Measurements from ENCODE around the gene AK9.
"Not testable (repeated sequence)": the region's sequence is repeated elsewhere in the genome, so short reads cannot be mapped to it uniquely, and the experiment has no call there.

Gene AK9

DNA sequence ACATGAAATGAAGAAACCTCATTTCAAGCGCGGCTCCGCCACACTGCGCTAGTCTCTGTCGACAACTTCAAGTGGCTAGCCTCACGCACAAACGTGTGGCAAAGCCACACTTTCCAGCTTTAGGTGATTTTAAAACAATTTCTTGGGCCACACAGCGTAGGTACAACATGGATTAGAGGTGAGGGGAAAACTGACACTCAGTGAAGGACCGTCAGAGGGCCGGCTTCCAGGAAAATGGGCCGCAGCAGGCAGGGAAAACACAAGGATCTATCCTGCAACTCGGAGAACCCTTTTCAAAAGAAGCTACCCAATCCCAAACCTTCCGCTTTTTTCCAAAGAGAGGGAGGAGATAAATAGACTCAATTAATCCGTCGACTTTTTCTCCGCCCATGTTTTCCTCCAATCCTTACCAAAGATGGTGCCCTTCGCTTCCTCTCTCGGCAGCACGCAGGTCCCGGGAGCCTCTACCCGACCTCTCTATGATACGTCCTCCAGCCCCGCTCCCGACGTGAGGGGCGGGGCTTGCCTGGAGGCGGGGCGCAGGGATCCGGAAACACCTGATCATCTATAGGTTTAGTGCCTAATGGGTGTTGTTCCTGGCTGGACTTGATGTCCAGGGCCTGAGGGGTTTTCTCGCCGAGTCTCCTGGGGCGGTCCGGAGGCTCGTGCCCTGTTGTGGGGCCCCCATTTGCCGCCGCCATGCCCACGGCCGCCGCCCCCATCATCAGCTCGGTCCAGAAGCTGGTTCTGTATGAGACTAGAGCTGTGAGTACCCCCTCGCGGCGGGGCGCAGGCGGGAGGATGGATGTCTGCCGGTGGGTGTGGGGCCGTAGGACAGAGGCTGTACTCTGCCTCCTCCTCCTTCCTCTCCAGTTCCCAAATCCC lies at the start of gene AK9, which contains the start of gene FIG4:
Gene AK9, minus strand, starts transcription at position 466 of the 885 bp plus-strand sequence. CDS start 15,457 bp downstream, outside the sequence.
Gene FIG4, plus strand, starts transcription at position 560 of the 885 bp plus-strand sequence. Its CDS starts 140 bp downstream, at position 700.
- DNase-seq (ENCODE audit: low read depth), result peak; percentile 63

GRCh38 chr6:109740787-109741186 lies 49.8 kb upstream of the AK9 start:
- DNase-seq (ENCODE audit: low read depth), result no peak

DNA sequence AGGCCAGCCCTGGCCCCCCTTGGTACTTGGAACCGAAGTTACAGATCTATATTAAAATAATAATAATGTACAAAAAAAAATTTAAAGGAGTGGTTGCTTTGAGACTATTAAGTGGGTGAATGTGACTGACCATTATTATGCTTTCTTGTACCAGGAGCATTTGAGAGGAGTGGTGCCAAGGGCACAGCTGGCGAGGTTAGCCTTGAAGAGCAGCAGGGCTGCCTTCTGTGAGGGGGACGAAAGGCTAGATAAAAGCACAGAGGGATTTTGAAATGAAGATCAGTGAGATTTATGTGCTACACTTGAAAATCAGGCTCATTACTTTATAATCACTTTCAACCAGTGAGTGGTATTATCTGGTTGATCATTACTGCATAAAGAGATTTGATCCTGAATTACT lies 48.7 kb upstream of the AK9 start:
- DNase-seq (ENCODE audit: low read depth), result no peak

GRCh38 chr6:109738667-109739066 lies 47.7 kb upstream of the AK9 start:
- DNase-seq (ENCODE audit: low read depth), result no peak

DNA sequence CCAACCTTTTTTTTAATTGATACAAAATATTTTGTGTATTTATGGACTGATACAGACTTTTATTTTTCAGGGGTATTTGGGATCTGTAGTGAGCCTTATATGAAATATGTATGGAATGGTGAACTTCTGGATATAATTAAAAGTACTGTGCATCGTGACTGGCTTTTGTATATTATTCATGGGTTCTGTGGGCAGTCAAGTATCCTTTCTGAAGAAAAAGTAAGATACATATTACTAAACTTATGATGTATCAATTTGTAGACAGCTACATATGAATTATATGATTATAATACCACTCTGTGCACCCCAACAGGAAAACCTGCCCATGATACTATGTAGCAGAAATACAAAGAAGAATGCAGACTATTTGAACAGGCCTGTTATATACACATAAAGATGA lies 47.3 kb upstream of the AK9 start:
- no peak for DNase-seq (ENCODE audit: low read depth)

GRCh38 chr6:109736273-109737025 lies 45.4 kb upstream of the AK9 start:
- DNase-seq (ENCODE audit: low read depth), result no peak

DNA sequence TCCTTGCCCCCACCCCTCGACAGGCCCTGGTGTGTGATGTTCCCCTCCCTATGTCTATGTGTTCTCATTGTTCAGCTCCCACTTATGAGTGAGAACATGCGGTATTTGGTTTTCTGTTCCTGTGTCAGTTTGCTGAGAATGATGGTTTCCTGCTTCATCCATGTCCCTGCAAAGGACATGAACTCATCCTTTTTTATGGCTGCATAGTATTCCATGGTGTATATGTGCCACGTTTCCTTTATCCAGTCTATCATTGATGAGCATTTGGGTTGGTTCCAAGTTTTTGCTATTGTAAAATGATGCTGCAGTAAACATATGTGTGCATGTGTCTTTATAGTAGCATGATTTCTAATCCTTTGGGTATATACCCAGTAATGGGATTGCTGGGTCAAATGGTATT lies 34.2 kb upstream of the AK9 start:
- not testable (repeated sequence) for DNase-seq (ENCODE audit: low read depth)

DNA sequence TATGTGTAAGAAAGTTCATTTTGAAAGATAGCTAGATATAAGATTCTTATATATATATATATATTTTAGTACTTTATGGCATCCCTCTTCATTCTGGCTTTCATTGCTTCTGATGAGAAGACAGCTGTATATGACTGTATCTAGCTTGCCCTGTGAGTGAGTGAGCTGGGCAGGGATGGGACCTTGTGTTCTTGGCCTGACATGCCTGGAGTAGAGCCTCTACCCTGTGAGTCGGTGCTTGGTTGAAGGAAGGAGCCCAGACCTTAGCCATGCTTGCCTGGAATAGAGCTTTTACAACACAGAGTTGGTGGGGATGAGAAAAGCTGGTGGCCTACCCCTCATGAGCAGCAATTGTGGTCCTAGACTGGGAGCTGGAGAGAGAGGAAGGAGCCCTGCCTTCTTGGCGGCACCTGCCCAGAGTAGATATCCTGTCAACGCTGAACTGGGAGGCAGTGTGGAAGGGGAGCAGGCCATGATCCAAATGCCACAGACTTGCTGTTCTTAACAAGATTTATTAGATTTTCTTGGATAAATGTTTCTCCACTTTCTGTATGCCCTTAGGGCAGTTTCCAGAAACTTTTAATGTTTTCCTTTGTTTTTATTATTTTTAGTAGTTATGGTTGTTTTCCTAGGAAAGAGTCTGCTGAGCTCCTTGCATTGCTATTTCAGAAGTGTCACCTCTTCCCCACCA lies 31.7 kb upstream of the AK9 start:
- DNase-seq (ENCODE audit: low read depth), result no peak

- DNase-seq (ENCODE audit: low read depth), result no peak
Measured at GRCh38 chr6:109722011-109722410, 31.0 kb upstream of the AK9 start.

DNA sequence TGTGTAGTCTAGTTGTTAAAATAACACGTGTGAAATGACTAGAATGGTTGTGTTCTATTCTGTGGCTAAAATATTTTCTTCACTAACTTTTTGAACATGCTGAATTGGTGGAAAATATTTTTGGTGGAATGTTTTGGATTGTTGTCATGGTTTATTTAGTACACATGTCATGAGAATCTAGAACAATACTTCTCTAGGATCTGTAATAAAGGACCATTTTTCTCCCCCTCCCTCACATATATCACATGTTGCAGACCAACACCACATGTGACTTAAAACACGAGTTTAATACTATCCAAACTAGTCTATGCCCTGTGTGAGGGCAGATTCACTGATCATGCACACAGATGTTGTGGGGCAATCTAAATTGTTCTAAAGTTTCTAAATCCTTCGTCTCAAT lies 29.3 kb upstream of the AK9 start:
- peak; percentile 42 for DNase-seq (ENCODE audit: low read depth)

DNA sequence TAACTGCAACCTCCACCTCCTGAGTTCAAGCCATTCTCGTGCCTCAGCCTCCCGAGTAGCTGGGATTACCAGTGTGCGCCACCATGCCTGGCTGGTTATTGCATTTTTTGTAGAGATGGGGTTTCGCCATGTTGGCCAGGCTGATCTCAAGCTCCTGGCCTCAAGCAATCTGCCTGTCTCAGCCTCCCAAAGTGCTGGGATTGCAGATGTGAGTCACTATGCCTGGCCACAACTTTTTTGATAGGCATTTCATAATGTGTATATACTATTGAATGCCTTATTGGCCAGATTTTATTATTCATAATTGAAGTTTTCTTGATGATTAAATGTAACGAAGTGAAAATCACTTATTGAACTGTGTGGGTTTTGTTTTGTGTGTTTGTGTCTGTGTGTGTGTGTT lies 28.0 kb upstream of the AK9 start:
- DNase-seq (ENCODE audit: low read depth), result no peak

GRCh38 chr6:109717971-109718370 lies 27.0 kb upstream of the AK9 start:
- DNase-seq (ENCODE audit: low read depth), result no peak

- DNase-seq (ENCODE audit: low read depth), result no peak
Measured at GRCh38 chr6:109715616-109716015, 24.6 kb upstream of the AK9 start.

- DNase-seq (ENCODE audit: low read depth), result no peak
Measured at GRCh38 chr6:109714611-109715010, 23.6 kb upstream of the AK9 start.

GRCh38 chr6:109714166-109714565 lies 23.2 kb upstream of the AK9 start:
- DNase-seq (ENCODE audit: low read depth), result no peak

DNA sequence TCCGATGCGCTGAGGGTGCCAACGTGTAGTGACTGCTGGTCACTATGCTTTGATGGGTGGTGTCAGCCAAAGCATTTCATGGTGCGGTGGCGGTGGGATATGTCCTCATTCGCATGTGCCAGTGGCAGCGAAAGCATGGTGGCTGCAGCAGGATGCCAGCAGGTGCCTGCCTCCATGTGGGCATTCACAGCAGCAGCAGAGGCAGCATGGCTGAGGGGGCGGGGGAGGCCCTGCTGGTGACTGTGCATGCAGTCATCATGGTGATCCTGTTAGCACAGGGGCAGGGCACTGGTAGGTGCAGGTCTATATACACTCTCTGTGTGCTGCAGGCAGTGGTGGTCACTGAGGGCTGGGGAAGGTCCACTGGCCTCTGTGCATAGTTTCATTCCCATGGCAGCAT lies 22.1 kb upstream of the AK9 start:
- DNase-seq (ENCODE audit: low read depth), result no peak

- DNase-seq (ENCODE audit: low read depth), result not testable (repeated sequence)
Measured at GRCh38 chr6:109708099-109708498, 17.1 kb upstream of the AK9 start.

DNA sequence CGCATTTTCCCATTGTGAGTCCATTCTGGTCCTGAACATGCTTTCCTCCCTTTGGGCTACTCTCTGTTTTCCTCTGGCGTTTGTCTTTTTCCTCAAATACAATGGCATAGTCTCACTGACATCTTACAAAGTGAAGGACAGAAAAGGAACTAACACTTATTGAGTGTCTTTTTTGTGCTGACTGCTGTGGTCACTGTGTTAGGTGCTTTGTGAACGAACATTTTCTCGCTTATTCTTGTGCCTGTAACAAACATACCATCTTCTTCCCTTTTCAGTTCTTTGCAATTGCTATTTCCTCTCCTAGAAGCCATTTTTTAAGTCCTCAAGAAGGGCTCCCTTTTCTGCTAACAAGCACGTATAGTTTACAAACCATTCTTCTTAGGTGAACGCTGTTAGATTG lies 15.5 kb upstream of the AK9 start:
- DNase-seq (ENCODE audit: low read depth), result no peak

GRCh38 chr6:109705258-109705657 lies 14.3 kb upstream of the AK9 start:
- peak; percentile 37 for DNase-seq (ENCODE audit: low read depth)

DNA sequence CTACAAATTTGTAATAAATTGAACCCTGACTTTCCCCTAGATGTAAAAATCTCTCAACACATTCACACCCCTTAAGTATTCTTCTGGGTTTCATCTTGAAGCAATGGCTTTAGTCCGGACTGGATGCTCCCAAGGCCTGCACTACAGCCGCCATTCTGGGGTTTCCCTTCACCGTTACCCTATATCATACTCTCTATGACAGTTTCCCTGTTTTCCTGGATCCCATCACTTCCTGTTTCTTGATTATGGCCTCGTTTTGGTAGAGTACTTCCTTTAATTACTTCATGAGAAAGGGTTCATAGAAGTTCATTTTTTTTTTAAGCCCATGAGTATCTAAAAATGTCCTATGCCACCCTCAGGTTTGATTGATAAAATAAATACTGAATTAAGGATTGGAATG lies 11.8 kb upstream of the AK9 start:
- DNase-seq (ENCODE audit: low read depth), result no peak

- no peak for DNase-seq (ENCODE audit: low read depth)
Measured at GRCh38 chr6:109701774-109702173, 10.8 kb upstream of the AK9 start.

- no peak for DNase-seq (ENCODE audit: low read depth)
Measured at GRCh38 chr6:109701221-109701620, 10.2 kb upstream of the AK9 start.

DNA sequence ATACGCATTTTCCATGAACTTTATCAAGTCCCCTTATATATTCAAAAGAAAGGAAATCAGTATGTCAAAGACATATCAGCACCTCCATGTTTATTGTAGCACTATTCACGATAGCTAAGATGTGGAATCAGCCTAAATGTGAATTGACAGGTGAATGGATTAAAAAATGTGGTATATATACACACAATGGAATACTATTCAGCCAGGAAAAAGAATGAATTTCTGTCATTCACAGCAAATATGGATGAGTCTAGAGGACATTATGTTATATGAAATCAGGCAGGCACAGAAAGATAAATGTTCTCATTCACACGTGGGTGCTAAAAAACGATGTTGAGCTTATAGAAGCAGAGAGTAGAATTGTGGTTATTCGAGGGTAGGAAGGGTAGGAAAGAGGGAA lies 5.4 kb upstream of the AK9 start:
- no peak for DNase-seq (ENCODE audit: low read depth)
